Suprapubic skin (tissue), 4 donors: ENCODE measurements around the gene CHRM2.

Experiments
- EP300 ChIP-seq: sonication (generic); formaldehyde crosslinking; IDR thresholded peaks from one replicate; pipeline ENCODE4 v1.6.1; 2017; ENCODE audit warnings: antibody characterized with exemption
- POLR2A ChIP-seq, 2 donors: fragments of 450-650 bp; IDR thresholded peaks; one replicate each; pipeline ENCODE4 v1.6.1; 2017; ENCODE audit warnings: antibody characterized with exemption in 2 of 2, mild to moderate bottlenecking in 2 of 2, moderate library complexity in 2 of 2
- POLR2AphosphoS5 ChIP-seq, 3 donors: sonication (generic); formaldehyde crosslinking; IDR thresholded peaks; one replicate each; pipeline ENCODE4 v1.6.1; 2017; ENCODE audit warnings: antibody characterized with exemption in 3 of 3
- TF ChIP-seq, protein P1 (sequence below), 2 donors: fragments of 200-600 bp in 1 of 2; fragments of 450-650 bp in 1 of 2; sonication (generic) in 1 of 2; IDR thresholded peaks; one replicate each; pipeline ENCODE4 v1.5.1; 2016 to 2019; ENCODE audit warnings: antibody characterized with exemption in 2 of 2, mild to moderate bottlenecking in 1 of 2, moderate library complexity in 1 of 2

DNA sequence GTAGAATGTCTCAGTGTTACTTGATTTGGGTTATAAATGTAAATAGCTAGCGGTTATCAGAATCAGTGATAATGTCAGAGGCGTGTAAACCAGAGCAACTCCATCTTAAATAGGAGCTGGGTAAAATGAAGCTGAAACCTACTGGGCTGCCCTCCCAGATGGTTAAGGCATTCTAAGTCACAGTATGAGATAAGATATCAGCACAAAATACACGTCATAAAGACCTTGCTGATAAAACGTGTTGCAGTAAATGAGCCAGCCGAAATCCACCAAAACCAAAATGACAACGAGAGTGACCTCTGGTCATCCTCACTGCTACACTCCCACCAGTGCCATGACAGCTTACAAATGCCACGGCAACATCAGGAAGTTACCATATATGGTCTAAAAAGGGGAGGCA is 172.3 kb downstream of the CHRM2 start:
- TF ChIP-seq, protein P1, sequence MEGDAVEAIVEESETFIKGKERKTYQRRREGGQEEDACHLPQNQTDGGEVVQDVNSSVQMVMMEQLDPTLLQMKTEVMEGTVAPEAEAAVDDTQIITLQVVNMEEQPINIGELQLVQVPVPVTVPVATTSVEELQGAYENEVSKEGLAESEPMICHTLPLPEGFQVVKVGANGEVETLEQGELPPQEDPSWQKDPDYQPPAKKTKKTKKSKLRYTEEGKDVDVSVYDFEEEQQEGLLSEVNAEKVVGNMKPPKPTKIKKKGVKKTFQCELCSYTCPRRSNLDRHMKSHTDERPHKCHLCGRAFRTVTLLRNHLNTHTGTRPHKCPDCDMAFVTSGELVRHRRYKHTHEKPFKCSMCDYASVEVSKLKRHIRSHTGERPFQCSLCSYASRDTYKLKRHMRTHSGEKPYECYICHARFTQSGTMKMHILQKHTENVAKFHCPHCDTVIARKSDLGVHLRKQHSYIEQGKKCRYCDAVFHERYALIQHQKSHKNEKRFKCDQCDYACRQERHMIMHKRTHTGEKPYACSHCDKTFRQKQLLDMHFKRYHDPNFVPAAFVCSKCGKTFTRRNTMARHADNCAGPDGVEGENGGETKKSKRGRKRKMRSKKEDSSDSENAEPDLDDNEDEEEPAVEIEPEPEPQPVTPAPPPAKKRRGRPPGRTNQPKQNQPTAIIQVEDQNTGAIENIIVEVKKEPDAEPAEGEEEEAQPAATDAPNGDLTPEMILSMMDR (IDR thresholded peaks at IDR 0.05): no peak
- TF ChIP-seq POLR2AphosphoS5 (IDR thresholded peaks at IDR 0.05): no peak
- no peak for TF ChIP-seq EP300
- no peak for TF ChIP-seq POLR2A (IDR thresholded peaks at IDR 0.05)
